Measurements from ENCODE around the gene POGLUT2. TPM values are rescaled to one million over a fixed set of nuclear protein-coding genes. Genes with fewer than 3 reads are reported as not detected.

The POGLUT2 gene
- total and polyA plus RNA-seq, 10 of the 15 experiments (the other 5 are each of a cell fraction or from before 2014, with no cell fraction given): 2.9 to 11.3 (median 7.6) TPM

DNA sequence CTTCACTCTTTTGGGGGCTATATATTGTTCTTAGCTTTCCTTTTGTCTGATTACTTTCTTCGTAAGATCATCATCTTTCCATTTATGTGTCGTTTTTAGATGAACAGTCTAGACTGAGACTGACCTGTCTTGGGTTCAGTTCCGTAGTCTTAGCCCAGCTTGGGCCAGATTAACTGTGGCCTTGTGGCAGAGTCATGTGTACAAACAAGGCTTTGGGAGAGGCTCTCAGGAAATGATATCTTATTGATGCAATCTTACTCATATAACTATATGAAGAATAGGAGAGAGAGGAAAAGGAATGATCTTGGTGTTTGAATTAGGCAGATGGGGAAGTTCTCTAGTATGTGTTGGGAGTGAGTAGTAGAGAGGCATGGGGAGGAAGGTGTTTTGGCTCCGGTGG lies 40.2 kb upstream of the POGLUT2 start:
- FAIRE-seq: no peak
- intact Hi-C loops (cut with micrococcal nuclease; ENCODE audit: unreplicated experiment): no loop called here
- BruUV-seq (replicated peaks): no TSS peak
- TF ChIP-seq TAF1 (IDR thresholded peaks at IDR 0.05; ENCODE audit: borderline replicate concordance, low read depth, low read length) (no peak), EP300 (IDR thresholded peaks at IDR 0.05; ENCODE audit: borderline replicate concordance in 1 of 2, control insufficient read depth in 1 of 2, low read depth in 2 of 2, low read length in 2 of 2) (no peak), NFIC (IDR thresholded peaks at IDR 0.05; ENCODE audit: low read depth, low read length) (no peak), ESRRA (IDR thresholded peaks at IDR 0.05; ENCODE audit: low read length) (no peak), RAD51 (IDR thresholded peaks at IDR 0.05) (no peak), IKZF2 (IDR thresholded peaks at IDR 0.05) (no peak), MEF2B (IDR thresholded peaks at IDR 0.05; ENCODE audit: partially characterized antibody, poor library complexity, severe bottlenecking) (no peak), EZH2 (IDR thresholded peaks at IDR 0.05; ENCODE audit: borderline replicate concordance, control insufficient read depth, low read depth, low read length) (no peak), TCF12 (IDR thresholded peaks at IDR 0.05; ENCODE audit: low read depth, low read length) (no peak), HDAC6 (IDR thresholded peaks at IDR 0.05; ENCODE audit: unreplicated experiment) (no peak), CBX5 (IDR thresholded peaks at IDR 0.05; ENCODE audit: low read depth) (no peak)
- TF ChIP-seq, protein P1, sequence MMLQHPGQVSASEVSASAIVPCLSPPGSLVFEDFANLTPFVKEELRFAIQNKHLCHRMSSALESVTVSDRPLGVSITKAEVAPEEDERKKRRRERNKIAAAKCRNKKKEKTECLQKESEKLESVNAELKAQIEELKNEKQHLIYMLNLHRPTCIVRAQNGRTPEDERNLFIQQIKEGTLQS (IDR thresholded peaks at IDR 0.05; ENCODE audit: borderline replicate concordance, extremely low read depth, low read depth, low read length): no peak
- TF ChIP-seq, protein P2, sequence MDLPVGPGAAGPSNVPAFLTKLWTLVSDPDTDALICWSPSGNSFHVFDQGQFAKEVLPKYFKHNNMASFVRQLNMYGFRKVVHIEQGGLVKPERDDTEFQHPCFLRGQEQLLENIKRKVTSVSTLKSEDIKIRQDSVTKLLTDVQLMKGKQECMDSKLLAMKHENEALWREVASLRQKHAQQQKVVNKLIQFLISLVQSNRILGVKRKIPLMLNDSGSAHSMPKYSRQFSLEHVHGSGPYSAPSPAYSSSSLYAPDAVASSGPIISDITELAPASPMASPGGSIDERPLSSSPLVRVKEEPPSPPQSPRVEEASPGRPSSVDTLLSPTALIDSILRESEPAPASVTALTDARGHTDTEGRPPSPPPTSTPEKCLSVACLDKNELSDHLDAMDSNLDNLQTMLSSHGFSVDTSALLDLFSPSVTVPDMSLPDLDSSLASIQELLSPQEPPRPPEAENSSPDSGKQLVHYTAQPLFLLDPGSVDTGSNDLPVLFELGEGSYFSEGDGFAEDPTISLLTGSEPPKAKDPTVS (IDR thresholded peaks at IDR 0.05; ENCODE audit: low read depth, low read length): no peak
- TF ChIP-seq, protein P3, sequence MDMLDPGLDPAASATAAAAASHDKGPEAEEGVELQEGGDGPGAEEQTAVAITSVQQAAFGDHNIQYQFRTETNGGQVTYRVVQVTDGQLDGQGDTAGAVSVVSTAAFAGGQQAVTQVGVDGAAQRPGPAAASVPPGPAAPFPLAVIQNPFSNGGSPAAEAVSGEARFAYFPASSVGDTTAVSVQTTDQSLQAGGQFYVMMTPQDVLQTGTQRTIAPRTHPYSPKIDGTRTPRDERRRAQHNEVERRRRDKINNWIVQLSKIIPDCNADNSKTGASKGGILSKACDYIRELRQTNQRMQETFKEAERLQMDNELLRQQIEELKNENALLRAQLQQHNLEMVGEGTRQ (IDR thresholded peaks at IDR 0.05; ENCODE audit: borderline replicate concordance, low read depth, low read length): no peak
- TF ChIP-seq, protein P4, sequence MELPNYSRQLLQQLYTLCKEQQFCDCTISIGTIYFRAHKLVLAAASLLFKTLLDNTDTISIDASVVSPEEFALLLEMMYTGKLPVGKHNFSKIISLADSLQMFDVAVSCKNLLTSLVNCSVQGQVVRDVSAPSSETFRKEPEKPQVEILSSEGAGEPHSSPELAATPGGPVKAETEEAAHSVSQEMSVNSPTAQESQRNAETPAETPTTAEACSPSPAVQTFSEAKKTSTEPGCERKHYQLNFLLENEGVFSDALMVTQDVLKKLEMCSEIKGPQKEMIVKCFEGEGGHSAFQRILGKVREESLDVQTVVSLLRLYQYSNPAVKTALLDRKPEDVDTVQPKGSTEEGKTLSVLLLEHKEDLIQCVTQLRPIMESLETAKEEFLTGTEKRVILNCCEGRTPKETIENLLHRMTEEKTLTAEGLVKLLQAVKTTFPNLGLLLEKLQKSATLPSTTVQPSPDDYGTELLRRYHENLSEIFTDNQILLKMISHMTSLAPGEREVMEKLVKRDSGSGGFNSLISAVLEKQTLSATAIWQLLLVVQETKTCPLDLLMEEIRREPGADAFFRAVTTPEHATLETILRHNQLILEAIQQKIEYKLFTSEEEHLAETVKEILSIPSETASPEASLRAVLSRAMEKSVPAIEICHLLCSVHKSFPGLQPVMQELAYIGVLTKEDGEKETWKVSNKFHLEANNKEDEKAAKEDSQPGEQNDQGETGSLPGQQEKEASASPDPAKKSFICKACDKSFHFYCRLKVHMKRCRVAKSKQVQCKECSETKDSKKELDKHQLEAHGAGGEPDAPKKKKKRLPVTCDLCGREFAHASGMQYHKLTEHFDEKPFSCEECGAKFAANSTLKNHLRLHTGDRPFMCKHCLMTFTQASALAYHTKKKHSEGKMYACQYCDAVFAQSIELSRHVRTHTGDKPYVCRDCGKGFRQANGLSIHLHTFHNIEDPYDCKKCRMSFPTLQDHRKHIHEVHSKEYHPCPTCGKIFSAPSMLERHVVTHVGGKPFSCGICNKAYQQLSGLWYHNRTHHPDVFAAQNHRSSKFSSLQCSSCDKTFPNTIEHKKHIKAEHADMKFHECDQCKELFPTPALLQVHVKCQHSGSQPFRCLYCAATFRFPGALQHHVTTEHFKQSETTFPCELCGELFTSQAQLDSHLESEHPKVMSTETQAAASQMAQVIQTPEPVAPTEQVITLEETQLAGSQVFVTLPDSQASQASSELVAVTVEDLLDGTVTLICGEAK (IDR thresholded peaks at IDR 0.05; ENCODE audit: borderline replicate concordance): no peak
- TF ChIP-seq, protein P5, sequence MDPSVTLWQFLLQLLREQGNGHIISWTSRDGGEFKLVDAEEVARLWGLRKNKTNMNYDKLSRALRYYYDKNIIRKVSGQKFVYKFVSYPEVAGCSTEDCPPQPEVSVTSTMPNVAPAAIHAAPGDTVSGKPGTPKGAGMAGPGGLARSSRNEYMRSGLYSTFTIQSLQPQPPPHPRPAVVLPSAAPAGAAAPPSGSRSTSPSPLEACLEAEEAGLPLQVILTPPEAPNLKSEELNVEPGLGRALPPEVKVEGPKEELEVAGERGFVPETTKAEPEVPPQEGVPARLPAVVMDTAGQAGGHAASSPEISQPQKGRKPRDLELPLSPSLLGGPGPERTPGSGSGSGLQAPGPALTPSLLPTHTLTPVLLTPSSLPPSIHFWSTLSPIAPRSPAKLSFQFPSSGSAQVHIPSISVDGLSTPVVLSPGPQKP (IDR thresholded peaks at IDR 0.05; ENCODE audit: low read depth, low read length): no peak

More for the DNA sequence above, 40.2 kb upstream of the POGLUT2 start:
- Histone ChIP-seq H3K27me3 (replicated peaks in 1 of 2; ENCODE audit: control insufficient read depth in 2 of 2, insufficient read depth in 2 of 2, low read length in 1 of 2) (no peaks in the 10 kb centered on the region), H3K4me3 (no peak overlapping the region), H3K27ac (ENCODE audit: control insufficient read depth, insufficient read depth) (no peak overlapping the region), H3K9ac (ENCODE audit: control insufficient read depth, insufficient read depth, low read length) (no peak overlapping the region), H3K4me1 (ENCODE audit: control insufficient read depth, insufficient read depth, low read length) (no peaks in the 10 kb centered on the region), H3K9me3 (replicated peaks; ENCODE audit: control insufficient read depth, insufficient read depth, low read length) (no peaks in the 10 kb centered on the region), H3K36me3 (ENCODE audit: control insufficient read depth in 2 of 2, insufficient read depth in 2 of 2, low read length in 1 of 2) (no peaks in the 10 kb centered on the region; a peak in 4 of 4 replicates), H2AFZ (ENCODE audit: control insufficient read depth, low read depth, low read length) (no peak overlapping the region), H3K79me2 (ENCODE audit: control insufficient read depth, insufficient read depth, low read length) (no peaks in the 10 kb centered on the region), H3K4me2 (ENCODE audit: control insufficient read depth, insufficient read depth) (no peak overlapping the region), H4K20me1 (ENCODE audit: control insufficient read depth, insufficient read depth) (no peaks in the 10 kb centered on the region)
- POLR2A ChIA-PET: no interaction called here
- CTCF ChIA-PET: interaction anchor here (1.0 kb wide), 1 partner anchor 258 kb away, joined by 3 read pairs; no protein-coding TSS in a partner anchor
- no peak for ATAC-seq
- DNase-seq (ENCODE audit: low read depth, low spot score): no peak
- in situ Hi-C loops (cut with MboI): no loop called here
- RAD21 ChIA-PET (ENCODE audit: unreplicated experiment): no interaction called here
- WGBS (ENCODE audit: insufficient coverage, insufficient replicate concordance, low lambda C conversion rate, missing lambda C conversion rate): 49% methylated on average over 4 of the region's 4 CpGs
- SMC1A ChIA-PET (ENCODE audit: uncharacterized antibody, unreplicated experiment): interaction anchor here (1.5 kb wide), 1 partner anchor 245 kb away, joined by 5 read pairs; no protein-coding TSS in a partner anchor
